ENCODE data around the gene LAPTM5.

- TF ChIP-seq CTCF (IDR thresholded peaks at IDR 0.05): no peak
- no peak for TF ChIP-seq EZH2 (IDR thresholded peaks at IDR 0.05)
- TF ChIP-seq EZH2phosphoT487 (IDR thresholded peaks at IDR 0.05): no peak
Measured at GRCh38 chr1:30798389-30799232, 41.0 kb upstream of the LAPTM5 start.

Data from neural progenitor cell (in vitro differentiated cells).